GM04503 (cell line): ENCODE data around the gene TMEM184B.

Experiments
- DNase-seq: peaks from one replicate; pipeline ENCODE4 v3.0.0-alpha.2; 2012; ENCODE audit warnings: low read depth

The TMEM184B gene

GRCh38 chr22:38272373-38273134 is at the start of gene TMEM184B:
Gene TMEM184B, minus strand, starts transcription at chr22:38273010. Its CDS starts 25,049 bp downstream, at chr22:38247961.
- DNase-seq: no peak

GRCh38 chr22:38320605-38321402 is 48.0 kb upstream of the TMEM184B start:
- DNase-seq: no peak

GRCh38 chr22:38318792-38319773 is 46.3 kb upstream of the TMEM184B start:
- no peak for DNase-seq

GRCh38 chr22:38317995-38318715 is 45.3 kb upstream of the TMEM184B start:
- peak; percentile 88 for DNase-seq

GRCh38 chr22:38317122-38317994 is 44.5 kb upstream of the TMEM184B start, which contains the start of gene CSNK1E:
Gene CSNK1E, minus strand, starts transcription at chr22:38317433. Its CDS starts 3,276 bp downstream, at chr22:38314157.
- DNase-seq: no peak

GRCh38 chr22:38316364-38317121 is 43.7 kb upstream of the TMEM184B start:
- DNase-seq: no peak

- no peak for DNase-seq
Measured at GRCh38 chr22:38315823-38316363, 43.1 kb upstream of the TMEM184B start.

GRCh38 chr22:38314933-38315822 is 42.4 kb upstream of the TMEM184B start:
- no peak for DNase-seq

GRCh38 chr22:38314051-38314932 is 41.5 kb upstream of the TMEM184B start:
- no peak for DNase-seq

GRCh38 chr22:38313384-38313955 is 40.7 kb upstream of the TMEM184B start:
- DNase-seq: peak; percentile 73

- no peak for DNase-seq
Measured at GRCh38 chr22:38312261-38312800, 39.5 kb upstream of the TMEM184B start.

GRCh38 chr22:38311323-38311620 is 38.5 kb upstream of the TMEM184B start:
- no peak for DNase-seq

- no peak for DNase-seq
Measured at GRCh38 chr22:38310518-38311322, 37.9 kb upstream of the TMEM184B start.

- DNase-seq: no peak
Measured at GRCh38 chr22:38309614-38310517, 37.1 kb upstream of the TMEM184B start.
